Uterus (tissue), 2 donors: ENCODE results near the gene PRCP.
"Not testable (repeated sequence)": the region's sequence is repeated elsewhere in the genome, so short reads cannot be mapped to it uniquely, and the experiment has no call there.

Source experiments
- POLR2A ChIP-seq, 2 donors: fragments of 450-650 bp; IDR thresholded peaks; one replicate each; pipeline ENCODE4 v1.6.1; 2016; ENCODE audit warnings: antibody characterized with exemption in 2 of 2, mild to moderate bottlenecking in 1 of 2, moderate library complexity in 1 of 2
- TF ChIP-seq, protein P1 (sequence below), 4 experiments: fragments of 200-600 bp in 2 of 4; fragments of 450-650 bp in 2 of 4; sonication (generic) in 2 of 4; IDR thresholded peaks; one replicate each; pipeline ENCODE4 v1.5.1; 2016 to 2019; ENCODE audit warnings: antibody characterized with exemption in 4 of 4, mild to moderate bottlenecking in 2 of 4, moderate library complexity in 1 of 4

- TF ChIP-seq, protein P1, sequence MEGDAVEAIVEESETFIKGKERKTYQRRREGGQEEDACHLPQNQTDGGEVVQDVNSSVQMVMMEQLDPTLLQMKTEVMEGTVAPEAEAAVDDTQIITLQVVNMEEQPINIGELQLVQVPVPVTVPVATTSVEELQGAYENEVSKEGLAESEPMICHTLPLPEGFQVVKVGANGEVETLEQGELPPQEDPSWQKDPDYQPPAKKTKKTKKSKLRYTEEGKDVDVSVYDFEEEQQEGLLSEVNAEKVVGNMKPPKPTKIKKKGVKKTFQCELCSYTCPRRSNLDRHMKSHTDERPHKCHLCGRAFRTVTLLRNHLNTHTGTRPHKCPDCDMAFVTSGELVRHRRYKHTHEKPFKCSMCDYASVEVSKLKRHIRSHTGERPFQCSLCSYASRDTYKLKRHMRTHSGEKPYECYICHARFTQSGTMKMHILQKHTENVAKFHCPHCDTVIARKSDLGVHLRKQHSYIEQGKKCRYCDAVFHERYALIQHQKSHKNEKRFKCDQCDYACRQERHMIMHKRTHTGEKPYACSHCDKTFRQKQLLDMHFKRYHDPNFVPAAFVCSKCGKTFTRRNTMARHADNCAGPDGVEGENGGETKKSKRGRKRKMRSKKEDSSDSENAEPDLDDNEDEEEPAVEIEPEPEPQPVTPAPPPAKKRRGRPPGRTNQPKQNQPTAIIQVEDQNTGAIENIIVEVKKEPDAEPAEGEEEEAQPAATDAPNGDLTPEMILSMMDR (IDR thresholded peaks at IDR 0.05): not testable (repeated sequence)
- TF ChIP-seq POLR2A (IDR thresholded peaks at IDR 0.05): not testable (repeated sequence)
Measured at GRCh38 chr11:82945041-82945440, 44.8 kb upstream of the PRCP start.
